Stimulated activated CD8-positive, alpha-beta memory T cell treated with anti-CD3 and anti-CD28 coated beads, Interleukin-4, amount 100 ng/mL, for 24 hours (primary cell): Measurements from ENCODE around the gene RPUSD4.
"Not testable (repeated sequence)": the region's sequence is repeated elsewhere in the genome, so short reads cannot be mapped to it uniquely, and the experiment has no call there.

ENCODE experiments used
- DNase-seq: peaks from one replicate; pipeline ENCODE4 v3.0.0-alpha.2; 2020; ENCODE audit warnings: low read depth

The RPUSD4 gene, protein sequence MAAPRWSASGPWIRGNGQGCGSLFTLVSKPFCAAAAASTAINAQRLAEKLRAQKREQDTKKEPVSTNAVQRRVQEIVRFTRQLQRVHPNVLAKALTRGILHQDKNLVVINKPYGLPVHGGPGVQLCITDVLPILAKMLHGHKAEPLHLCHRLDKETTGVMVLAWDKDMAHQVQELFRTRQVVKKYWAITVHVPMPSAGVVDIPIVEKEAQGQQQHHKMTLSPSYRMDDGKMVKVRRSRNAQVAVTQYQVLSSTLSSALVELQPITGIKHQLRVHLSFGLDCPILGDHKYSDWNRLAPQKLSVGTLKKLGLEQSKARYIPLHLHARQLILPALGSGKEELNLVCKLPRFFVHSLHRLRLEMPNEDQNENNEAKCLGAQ

GRCh38 chr11:126211236-126212088 lies at the start of gene RPUSD4, which contains the start of gene FAM118B:
TSS of gene RPUSD4 (minus strand) at chr11:126211650. CDS start at chr11:126211638, 12 bp downstream.
TSS of gene FAM118B (plus strand) at chr11:126211782. CDS start at chr11:126235002, 23,220 bp downstream.
- peak; percentile 98 for DNase-seq

- DNase-seq = no peak
These were observed 46.3 kb upstream of the RPUSD4 start for GRCh38 chr11:126257764-126258163.

DNA sequence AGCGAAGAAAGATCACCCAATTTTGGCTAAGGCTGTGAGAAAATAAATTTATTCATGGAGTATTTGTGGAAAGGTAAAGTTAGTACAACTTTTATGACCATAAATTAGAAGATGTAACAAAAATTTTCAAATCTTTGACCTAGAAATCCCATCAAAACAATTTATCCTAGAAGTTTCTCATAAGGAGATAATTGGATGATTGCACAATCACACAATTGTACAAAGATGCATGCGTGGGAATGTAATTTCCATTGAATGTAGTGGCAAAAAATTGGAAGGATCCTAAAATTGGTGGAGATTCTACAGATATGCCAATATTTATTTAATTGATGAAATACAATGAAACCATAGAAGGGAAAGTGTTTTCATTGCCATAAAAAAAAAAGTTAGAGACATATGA lies 45.7 kb upstream of the RPUSD4 start:
- DNase-seq = no peak

DNA sequence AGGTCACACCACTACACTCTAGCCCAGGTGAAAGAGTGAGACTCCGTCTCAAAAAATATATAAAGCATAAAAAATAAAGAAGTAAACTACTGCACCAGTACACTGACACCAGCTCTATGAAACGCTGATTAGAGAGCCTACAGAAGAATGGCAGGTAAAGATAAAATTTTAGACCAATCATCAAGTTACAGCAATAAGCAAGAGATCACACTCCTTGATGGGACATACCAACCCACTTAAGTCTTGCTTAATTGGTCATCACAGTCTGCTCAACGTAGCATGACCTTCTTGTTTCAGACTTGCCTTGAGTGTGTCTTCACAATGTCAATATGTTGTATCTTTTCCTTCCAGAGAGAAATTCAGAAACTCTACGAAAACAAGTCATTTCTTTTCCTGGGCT lies 44.8 kb upstream of the RPUSD4 start:
- DNase-seq = no peak

- DNase-seq = not testable (repeated sequence)
These were observed 44.1 kb upstream of the RPUSD4 start for GRCh38 chr11:126255507-126255906.

DNA sequence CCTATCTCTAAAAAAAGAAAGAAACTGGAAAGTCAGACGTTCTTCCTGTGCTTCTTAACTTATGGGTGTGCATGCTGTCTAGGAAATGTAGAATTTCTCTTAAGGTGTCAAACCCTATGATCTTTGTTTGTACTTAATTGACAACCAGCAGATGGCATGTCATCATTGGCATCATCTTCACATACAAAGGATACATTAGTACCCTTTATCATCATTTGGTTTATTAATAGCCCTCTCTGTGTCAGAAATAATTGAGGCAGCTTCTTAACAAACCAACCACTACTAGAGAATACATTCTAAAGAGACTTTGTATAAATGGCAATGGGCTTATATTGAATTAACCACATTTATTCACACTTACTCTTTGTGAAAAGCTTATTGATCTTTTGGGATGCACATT lies 43.4 kb upstream of the RPUSD4 start:
- no peak for DNase-seq

- no peak for DNase-seq
These were observed 41.8 kb upstream of the RPUSD4 start for GRCh38 chr11:126253265-126253664.

DNA sequence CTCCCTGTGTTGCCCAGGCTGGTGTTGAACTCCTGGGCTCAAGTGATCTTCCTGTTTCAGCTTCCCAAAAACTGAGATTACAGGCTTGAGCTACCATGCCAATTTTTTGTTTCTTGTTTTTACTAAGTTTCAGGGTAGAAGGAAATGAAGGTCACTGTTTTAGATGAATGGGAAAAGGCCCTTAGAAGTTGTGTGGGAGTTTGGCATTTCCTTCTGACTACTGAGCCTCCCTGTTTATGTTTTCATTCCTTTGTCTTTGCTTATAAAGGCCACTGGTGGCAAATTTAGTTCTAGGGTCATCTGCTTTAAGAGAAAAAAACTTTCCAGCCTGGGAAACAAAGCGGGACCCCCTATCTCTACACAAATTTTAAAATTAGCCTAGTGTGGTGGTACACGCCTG lies 35.2 kb upstream of the RPUSD4 start:
- DNase-seq = no peak

GRCh38 chr11:126233391-126233790 lies 21.9 kb upstream of the RPUSD4 start:
- DNase-seq = no peak

DNA sequence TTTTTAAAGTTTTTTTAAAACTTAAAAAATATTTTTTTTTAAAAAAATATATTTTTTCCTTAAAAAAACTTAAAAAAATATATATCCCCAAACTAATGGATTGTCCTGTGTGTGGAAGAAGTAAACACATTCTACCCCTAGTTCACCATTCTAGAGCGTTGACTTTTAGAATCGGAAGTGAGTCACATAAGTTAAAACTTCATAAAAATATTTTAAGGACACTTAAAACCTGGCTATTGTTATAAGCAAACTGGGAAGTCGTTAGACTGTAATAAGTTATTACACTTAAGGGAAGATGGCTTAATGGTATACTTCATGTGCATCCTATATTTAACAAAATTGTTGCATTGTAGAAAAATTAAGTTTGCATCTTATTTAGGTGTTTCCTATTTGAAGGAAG lies 21.2 kb upstream of the RPUSD4 start:
- no peak for DNase-seq

GRCh38 chr11:126231725-126232459 lies 20.4 kb upstream of the RPUSD4 start:
- no peak for DNase-seq

DNA sequence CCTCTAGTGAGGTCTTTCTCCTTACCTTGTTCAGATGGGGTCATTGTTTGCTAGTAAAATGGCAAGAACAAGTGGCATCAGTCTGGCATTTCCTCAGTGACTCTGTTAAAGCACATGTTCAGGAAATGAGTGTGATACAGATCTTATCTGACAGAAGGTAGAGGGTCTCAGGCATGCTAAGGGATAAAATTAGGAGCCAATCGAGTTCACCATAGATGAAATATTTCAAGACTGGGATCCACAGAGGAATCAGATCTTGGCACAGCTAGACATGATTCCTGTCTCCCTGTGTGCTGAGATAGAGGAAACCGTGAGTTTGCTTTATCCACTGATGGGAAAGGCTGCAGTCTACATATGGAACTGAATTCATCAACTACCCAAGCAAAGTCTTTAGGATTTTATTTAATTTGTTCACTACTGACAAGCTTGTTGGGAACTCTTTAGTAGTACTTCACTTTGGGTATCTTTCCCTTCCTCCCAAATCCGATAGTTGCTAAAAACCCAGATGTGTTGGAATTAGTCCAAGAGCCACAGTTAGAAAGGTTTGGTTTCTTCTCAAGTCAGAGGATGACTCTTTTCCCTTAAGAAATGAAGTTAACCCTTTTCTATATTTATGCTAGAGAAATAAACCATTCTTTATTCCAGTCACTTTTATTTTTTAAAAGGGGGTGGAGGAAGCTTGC lies 18.5 kb upstream of the RPUSD4 start:
- no peak for DNase-seq

DNA sequence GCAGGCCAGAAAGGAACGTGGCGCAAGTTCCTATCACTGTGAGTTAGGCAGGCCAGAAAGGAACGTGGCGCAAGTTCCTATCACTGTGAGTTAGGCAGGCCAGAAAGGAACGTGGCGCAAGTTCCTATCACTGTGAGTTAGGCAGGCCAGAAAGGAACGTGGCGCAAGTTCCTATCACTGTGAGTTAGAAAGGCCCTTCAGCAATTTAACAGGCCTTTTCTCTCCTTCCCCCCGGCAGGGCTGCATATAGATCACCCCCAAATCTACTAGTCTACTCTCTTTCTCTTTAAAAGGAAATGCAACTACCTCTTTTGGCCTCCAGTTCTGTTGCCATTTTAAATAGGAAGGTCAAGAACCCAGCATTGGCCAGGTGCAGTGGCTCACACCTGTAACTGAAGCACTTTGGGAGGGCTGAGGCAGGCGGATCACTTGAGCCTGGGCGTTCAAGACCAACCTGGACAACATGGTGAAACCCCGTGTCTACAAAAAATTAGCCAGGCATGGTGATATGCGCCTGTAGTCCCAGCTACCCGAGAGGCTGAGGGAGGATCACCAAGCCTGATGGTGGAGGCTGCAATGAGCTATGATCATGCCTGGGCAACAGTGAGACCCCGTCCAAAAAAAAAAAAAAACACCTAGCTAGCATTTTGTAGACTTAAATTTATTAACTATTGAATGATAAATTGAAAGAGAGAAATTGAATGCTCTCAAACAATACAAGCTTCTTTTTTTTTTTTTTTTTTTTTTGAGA lies 15.1 kb upstream of the RPUSD4 start:
- DNase-seq = no peak

GRCh38 chr11:126225295-126225665 lies 13.8 kb upstream of the RPUSD4 start:
- no peak for DNase-seq

DNA sequence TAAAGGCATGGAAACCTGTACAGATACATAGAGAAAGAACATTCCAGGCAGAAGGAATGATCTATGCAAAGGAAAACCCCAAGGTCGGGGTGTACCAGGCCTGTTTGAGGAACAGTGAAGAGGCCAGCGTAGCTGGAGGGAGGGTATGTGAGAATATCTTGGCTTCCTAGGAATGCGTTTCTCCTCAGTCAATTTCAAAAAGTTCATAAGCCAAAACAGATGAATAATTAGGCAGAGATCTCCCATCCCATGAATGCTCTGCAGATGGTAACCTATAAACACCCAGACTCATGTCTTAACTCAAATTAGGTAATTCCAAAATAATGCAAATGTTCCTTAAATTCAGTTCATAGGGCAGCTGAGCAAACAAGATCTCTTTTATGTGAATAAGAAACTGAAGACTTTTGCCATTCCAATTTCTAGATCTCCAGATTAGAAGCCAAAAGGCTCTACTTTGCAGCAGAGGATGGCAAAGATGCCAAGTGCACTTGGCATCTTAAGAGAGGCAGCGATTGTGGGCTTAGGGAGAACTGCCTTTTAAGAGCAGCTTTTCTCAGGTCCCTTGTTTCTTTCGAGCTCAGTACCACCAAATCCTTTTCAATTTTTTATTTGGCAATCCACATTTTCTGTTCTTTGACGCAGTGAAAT lies 13.3 kb upstream of the RPUSD4 start:
- DNase-seq = no peak

GRCh38 chr11:126219547-126219946 lies 8.1 kb upstream of the RPUSD4 start:
- no peak for DNase-seq

DNA sequence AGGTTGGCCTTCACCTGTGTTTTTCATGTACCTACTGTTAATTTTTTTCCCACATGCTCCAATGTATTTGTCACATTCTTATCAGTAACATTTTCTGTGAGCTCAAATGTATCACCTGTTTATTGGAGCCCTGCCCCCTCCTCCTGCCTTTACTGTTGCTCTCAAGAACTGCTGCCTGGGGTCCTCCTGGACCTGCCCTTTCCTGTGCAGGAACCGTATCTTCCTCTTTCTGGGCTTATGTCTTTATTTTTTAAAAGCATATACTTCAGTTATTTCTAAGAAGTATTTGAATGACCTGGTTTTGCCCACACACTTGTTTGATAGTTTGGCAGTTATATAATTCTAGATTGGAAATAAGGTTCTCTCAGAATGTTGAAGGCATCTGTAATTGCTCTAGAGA lies 6.0 kb upstream of the RPUSD4 start:
- no peak for DNase-seq

DNA sequence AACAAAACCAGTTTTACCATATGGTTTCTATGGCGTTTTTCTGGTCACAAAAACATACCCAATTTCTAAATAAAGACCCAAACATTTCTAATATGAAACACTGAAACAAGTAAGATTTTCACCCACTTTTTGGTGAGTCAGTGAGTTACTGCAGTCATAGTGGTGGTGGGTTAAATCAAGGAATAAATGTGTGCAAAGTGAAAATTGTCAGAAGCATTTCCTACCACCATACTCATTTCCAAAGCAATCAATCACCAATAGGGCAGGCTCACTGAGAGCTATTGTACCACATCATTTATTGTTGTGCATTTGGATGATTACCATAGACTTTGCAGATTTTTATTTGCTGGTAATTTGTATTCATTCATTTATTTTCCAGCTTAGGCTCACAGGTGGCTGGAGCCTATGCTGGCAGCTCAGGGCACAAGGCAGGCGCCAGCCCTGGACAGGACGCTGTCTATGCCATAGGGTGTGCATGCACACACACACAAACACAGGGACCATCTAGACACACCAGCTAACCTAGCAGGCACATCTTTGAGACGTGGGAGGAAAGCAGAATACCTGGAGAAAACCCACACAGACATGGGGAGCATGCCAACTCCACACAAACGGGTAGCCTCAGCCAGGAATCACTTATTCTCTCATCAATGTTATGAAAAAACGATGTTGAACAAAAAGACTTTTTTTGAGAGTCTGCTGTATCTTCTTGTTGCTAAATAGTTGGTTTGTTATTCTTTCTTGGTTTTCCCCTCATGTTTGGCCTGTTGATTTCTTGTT lies 5.3 kb upstream of the RPUSD4 start:
- DNase-seq = no peak

DNA sequence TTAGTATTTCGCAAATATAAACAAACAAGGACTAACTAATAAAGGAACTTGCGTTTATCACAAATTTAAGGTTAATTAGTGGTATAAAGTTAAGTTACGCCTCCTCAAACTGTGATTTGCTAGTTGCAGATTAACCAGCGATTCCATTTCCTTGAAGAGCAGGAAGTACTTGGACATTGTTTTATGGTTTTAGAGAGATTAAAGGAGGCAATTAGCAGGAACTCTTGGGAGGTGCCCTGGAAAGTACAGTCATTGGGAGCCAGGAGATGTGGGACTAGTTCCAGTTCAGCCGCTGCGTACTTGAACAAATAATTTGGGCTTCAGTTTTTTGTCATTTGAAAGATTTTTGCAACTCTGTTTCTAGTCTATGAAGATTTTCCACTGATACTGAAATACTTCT lies 3.4 kb upstream of the RPUSD4 start:
- no peak for DNase-seq

DNA sequence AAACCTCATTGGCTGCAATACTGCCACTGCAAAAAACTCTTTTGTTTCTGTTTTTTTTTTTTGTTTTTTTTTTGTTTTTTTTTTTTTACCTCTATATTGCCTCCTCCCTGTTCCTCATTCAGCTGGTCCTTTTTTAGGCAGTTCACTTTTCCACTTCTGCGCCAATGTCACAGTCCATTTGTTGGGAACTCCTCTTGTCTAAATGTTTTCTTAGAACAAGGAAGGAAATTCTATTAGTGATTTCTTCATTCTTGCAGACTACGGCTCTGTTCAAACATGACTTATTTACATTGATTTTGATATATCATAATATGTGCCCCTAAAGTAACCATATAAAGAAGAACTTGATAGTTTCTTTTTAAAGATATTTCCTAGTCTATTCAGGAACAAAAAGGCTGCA lies 3.0 kb upstream of the RPUSD4 start:
- DNase-seq = no peak
